Suprapubic skin (tissue), 4 donors: Measurements from ENCODE around the gene RPL22.

ENCODE experiments used
- CTCF ChIP-seq, 2 donors: fragments of 200-600 bp in 1 of 2; fragments of 450-650 bp in 1 of 2; sonication (generic) in 1 of 2; IDR thresholded peaks; one replicate each; pipeline ENCODE4 v1.5.1; 2016 to 2019; ENCODE audit warnings: antibody characterized with exemption in 2 of 2, mild to moderate bottlenecking in 1 of 2, moderate library complexity in 1 of 2
- EP300 ChIP-seq: sonication (generic); formaldehyde crosslinking; IDR thresholded peaks from one replicate; pipeline ENCODE4 v1.6.1; 2017; ENCODE audit warnings: antibody characterized with exemption
- POLR2A ChIP-seq, 2 donors: fragments of 450-650 bp; IDR thresholded peaks; one replicate each; pipeline ENCODE4 v1.6.1; 2017; ENCODE audit warnings: antibody characterized with exemption in 2 of 2, mild to moderate bottlenecking in 2 of 2, moderate library complexity in 2 of 2
- POLR2AphosphoS5 ChIP-seq, 3 donors: sonication (generic); formaldehyde crosslinking; IDR thresholded peaks; one replicate each; pipeline ENCODE4 v1.6.1; 2017; ENCODE audit warnings: antibody characterized with exemption in 3 of 3

GRCh38 chr1:6245086-6245868 lies 45.9 kb upstream of the RPL22 start:
- TF ChIP-seq POLR2A (IDR thresholded peaks at IDR 0.05) (no peak), CTCF (IDR thresholded peaks at IDR 0.05) (peak; percentile 73 to 86), EP300 (no peak), POLR2AphosphoS5 (IDR thresholded peaks at IDR 0.05) (peak in 1 of 3 donors; percentile 53)
